ENCODE data around the gene NPIPB6.

The NPIPB6 gene

GRCh38 chr16:28297308-28297707 lies 66.0 kb downstream of the NPIPB6 start:
- DNase-seq: no peak

GRCh38 chr16:28295276-28295675 lies 68.0 kb downstream of the NPIPB6 start:
- no peak for DNase-seq

- no peak for DNase-seq
Observed at GRCh38 chr16:28294201-28294600, 69.1 kb downstream of the NPIPB6 start.

GRCh38 chr16:28293601-28293960 lies 69.7 kb downstream of the NPIPB6 start:
- no peak for DNase-seq

GRCh38 chr16:28292731-28293600 lies 70.3 kb downstream of the NPIPB6 start:
- peak; percentile 21 for DNase-seq
